ENCODE results near the gene SERPINA1. TPM values are rescaled to one million over a fixed set of nuclear protein-coding genes. Genes with fewer than 3 reads are reported as not detected.

The SERPINA1 gene
- total and polyA plus RNA-seq, 2 donors (not counting 1 experiment from before 2014, with no cell fraction given) = 0.69 to 6.8 TPM

- H3K9me3 ChIP-seq (ENCODE audit: control extremely low read depth in 1 of 3, control insufficient read depth in 2 of 3, insufficient read depth in 1 of 3, low read length in 2 of 3) = peaks cover 0 to 4% (median 2%) of the 10 kb centered on the region in 3 donors
- no peak overlapping the region for H3K9ac ChIP-seq (ENCODE audit: low read length)
- Mint-ChIP-seq H3K9me3 (ENCODE audit: insufficient read depth) (peaks cover 5% of the 10 kb centered on the region), H3K4me1 (no peaks in the 10 kb centered on the region), H3K27ac (no peak overlapping the region), H3K27me3 (peaks cover 6% of the 10 kb centered on the region), H3K4me3 (no peak overlapping the region)
- no peak for DNase-seq
- POLR2A ChIA-PET = no interaction called here
- WGBS (ENCODE audit: insufficient coverage) = 95% methylated on average over 2 of the region's 2 CpGs
- H3K4me1 ChIP-seq (ENCODE audit: control insufficient read depth in 2 of 2, insufficient read depth in 2 of 2, low read length in 2 of 2) = no peaks in the 10 kb centered on the region
- intact Hi-C loops (cut with micrococcal nuclease) = no loop called here
- no peak overlapping the region for H3K4me2 ChIP-seq (replicated peaks; ENCODE audit: low read depth, low read length, poor library complexity, severe bottlenecking)
- H3K79me2 ChIP-seq (ENCODE audit: control insufficient read depth, insufficient read depth, low read length) = no peaks in the 10 kb centered on the region
- H3K27ac ChIP-seq (ENCODE audit: low read length in 2 of 2) = no peak overlapping the region
- no peak overlapping the region for H3K4me3 ChIP-seq (ENCODE audit: control extremely low read depth in 1 of 5, extremely low read depth in 1 of 5, insufficient read depth in 1 of 5, low read depth in 2 of 5, low read length in 4 of 5)
- no peak for TF ChIP-seq CTCF (IDR thresholded peaks at IDR 0.05)
- TF ChIP-seq EZH2 (IDR thresholded peaks at IDR 0.05; ENCODE audit: borderline replicate concordance, insufficient read depth, low read depth, low read length, poor library complexity, severe bottlenecking) = no peak
- CTCF ChIA-PET = no interaction called here
- no peaks in the 10 kb centered on the region for H3K27me3 ChIP-seq (replicated peaks in 1 of 4; ENCODE audit: control extremely low read depth in 1 of 4, control insufficient read depth in 3 of 4, insufficient read depth in 4 of 4, low read length in 3 of 4)
- H4K20me1 ChIP-seq (ENCODE audit: control insufficient read depth, insufficient read depth, low read length, poor library complexity, severe bottlenecking) = no peaks in the 10 kb centered on the region
- no peak overlapping the region for H2AFZ ChIP-seq (ENCODE audit: insufficient read depth, low read depth, low read length, poor library complexity, severe bottlenecking)
- ATAC-seq (ENCODE audit: low read depth) = no peak
- no peaks in the 10 kb centered on the region for H3K36me3 ChIP-seq (replicated peaks in 1 of 2; ENCODE audit: control extremely low read depth in 1 of 2, control insufficient read depth in 1 of 2, extremely low read depth in 1 of 2, insufficient read depth in 2 of 2, low read length in 1 of 2)
These were observed 16.2 kb upstream of the SERPINA1 start for GRCh38 chr14:94404561-94404960.

GRCh38 chr14:94403312-94403932 lies 15.0 kb upstream of the SERPINA1 start:
- Mint-ChIP-seq H3K4me1 (no peaks in the 10 kb centered on the region), H3K9me3 (ENCODE audit: insufficient read depth) (peaks cover 5% of the 10 kb centered on the region), H3K4me3 (no peak overlapping the region), H3K27me3 (peaks cover 10% of the 10 kb centered on the region), H3K27ac (no peak overlapping the region)
- 83% methylated on average over 2 of the region's 4 CpGs for WGBS (ENCODE audit: insufficient coverage)
- Histone ChIP-seq H3K4me1 (ENCODE audit: control insufficient read depth in 2 of 2, insufficient read depth in 2 of 2, low read length in 2 of 2) (no peaks in the 10 kb centered on the region), H3K4me3 (ENCODE audit: control extremely low read depth in 1 of 5, extremely low read depth in 1 of 5, insufficient read depth in 1 of 5, low read depth in 2 of 5, low read length in 4 of 5) (no peak overlapping the region), H2AFZ (ENCODE audit: insufficient read depth, low read depth, low read length, poor library complexity, severe bottlenecking) (no peak overlapping the region), H3K79me2 (ENCODE audit: control insufficient read depth, insufficient read depth, low read length) (no peaks in the 10 kb centered on the region), H3K27ac (ENCODE audit: low read length in 2 of 2) (no peak overlapping the region), H3K36me3 (replicated peaks in 1 of 2; ENCODE audit: control extremely low read depth in 1 of 2, control insufficient read depth in 1 of 2, extremely low read depth in 1 of 2, insufficient read depth in 2 of 2, low read length in 1 of 2) (no peaks in the 10 kb centered on the region), H3K9me3 (ENCODE audit: control extremely low read depth in 1 of 3, control insufficient read depth in 2 of 3, insufficient read depth in 1 of 3, low read length in 2 of 3) (peaks cover 0 to 2% (median 0%) of the 10 kb centered on the region in 3 donors), H3K4me2 (replicated peaks; ENCODE audit: low read depth, low read length, poor library complexity, severe bottlenecking) (no peak overlapping the region), H3K27me3 (replicated peaks in 1 of 4; ENCODE audit: control extremely low read depth in 1 of 4, control insufficient read depth in 3 of 4, insufficient read depth in 4 of 4, low read length in 3 of 4) (no peaks in the 10 kb centered on the region), H4K20me1 (ENCODE audit: control insufficient read depth, insufficient read depth, low read length, poor library complexity, severe bottlenecking) (no peaks in the 10 kb centered on the region), H3K9ac (ENCODE audit: low read length) (no peak overlapping the region)
- ChIA-PET POLR2A (no interaction called here), CTCF (no interaction called here)
- no peak for DNase-seq
- ATAC-seq (ENCODE audit: low read depth) = no peak
- intact Hi-C loops (cut with micrococcal nuclease) = no loop called here
- TF ChIP-seq CTCF (IDR thresholded peaks at IDR 0.05) (no peak), EZH2 (IDR thresholded peaks at IDR 0.05; ENCODE audit: borderline replicate concordance, insufficient read depth, low read depth, low read length, poor library complexity, severe bottlenecking) (no peak)

Data from B cell (primary cell).